T-helper 1 cell (primary cell): ENCODE data around the gene RTN1.

Experiments
- DNase-seq, 5 donors: peaks; one replicate each; pipeline ENCODE4 v3.0.0-alpha.2; 2012 to 2020
- total RNA-seq, 4 donors: gene quantifications; one replicate each; lab custom pipeline; 2026; lab: John Stamatoyannopoulos, UW

RTN1 gene
- 0 to 0.27 (median 0.04) reads per million in 4 donors for total RNA-seq

- peak in 1 of 5 donors; percentile 11 for DNase-seq
These were observed at the start of gene RTN1 for GRCh38 chr14:59870277-59871165. Gene RTN1, minus strand, starts transcription at chr14:59870776. Its CDS starts 146 bp downstream, at chr14:59870630.

- no peak for DNase-seq
These were observed 49.8 kb upstream of the RTN1 start for GRCh38 chr14:59920378-59920683.

- DNase-seq, result peak in 2 of 5 donors; percentile 4 to 8
These were observed 49.2 kb upstream of the RTN1 start, which contains the start of gene LRRC9 for GRCh38 chr14:59919570-59920377. Gene LRRC9, plus strand, starts transcription at chr14:59920144.

GRCh38 chr14:59918824-59919569 lies 48.4 kb upstream of the RTN1 start:
- no peak for DNase-seq

GRCh38 chr14:59913187-59913586 lies 42.6 kb upstream of the RTN1 start:
- DNase-seq, result no peak

- DNase-seq, result no peak
These were observed 41.9 kb upstream of the RTN1 start for GRCh38 chr14:59912443-59912842.

GRCh38 chr14:59905188-59905587 lies 34.6 kb upstream of the RTN1 start:
- DNase-seq, result no peak

- no peak for DNase-seq
These were observed 33.6 kb upstream of the RTN1 start for GRCh38 chr14:59904184-59904583.

- DNase-seq, result no peak
These were observed 30.0 kb upstream of the RTN1 start for GRCh38 chr14:59900556-59900955.

GRCh38 chr14:59897757-59898383 lies 27.3 kb upstream of the RTN1 start:
- no peak for DNase-seq

GRCh38 chr14:59895721-59896120 lies 25.1 kb upstream of the RTN1 start:
- no peak for DNase-seq

GRCh38 chr14:59890676-59891075 lies 20.1 kb upstream of the RTN1 start:
- DNase-seq, result no peak

- DNase-seq, result no peak
These were observed 12.4 kb upstream of the RTN1 start for GRCh38 chr14:59882957-59883356.

GRCh38 chr14:59871166-59871495 lies 555 bp upstream of the RTN1 start:
- DNase-seq, result no peak

- DNase-seq, result no peak
These were observed 958 bp downstream of the RTN1 start for GRCh38 chr14:59869381-59870255.

- DNase-seq, result no peak
These were observed 2.6 kb downstream of the RTN1 start for GRCh38 chr14:59868021-59868420.

- DNase-seq, result no peak
These were observed 6.6 kb downstream of the RTN1 start for GRCh38 chr14:59863806-59864525.

- no peak for DNase-seq
These were observed 13.2 kb downstream of the RTN1 start for GRCh38 chr14:59857328-59857727.

GRCh38 chr14:59852350-59852749 lies 18.2 kb downstream of the RTN1 start:
- DNase-seq, result no peak

GRCh38 chr14:59850458-59850857 lies 20.1 kb downstream of the RTN1 start:
- DNase-seq, result no peak
